ENCODE results near the gene NACC1.

DNA sequence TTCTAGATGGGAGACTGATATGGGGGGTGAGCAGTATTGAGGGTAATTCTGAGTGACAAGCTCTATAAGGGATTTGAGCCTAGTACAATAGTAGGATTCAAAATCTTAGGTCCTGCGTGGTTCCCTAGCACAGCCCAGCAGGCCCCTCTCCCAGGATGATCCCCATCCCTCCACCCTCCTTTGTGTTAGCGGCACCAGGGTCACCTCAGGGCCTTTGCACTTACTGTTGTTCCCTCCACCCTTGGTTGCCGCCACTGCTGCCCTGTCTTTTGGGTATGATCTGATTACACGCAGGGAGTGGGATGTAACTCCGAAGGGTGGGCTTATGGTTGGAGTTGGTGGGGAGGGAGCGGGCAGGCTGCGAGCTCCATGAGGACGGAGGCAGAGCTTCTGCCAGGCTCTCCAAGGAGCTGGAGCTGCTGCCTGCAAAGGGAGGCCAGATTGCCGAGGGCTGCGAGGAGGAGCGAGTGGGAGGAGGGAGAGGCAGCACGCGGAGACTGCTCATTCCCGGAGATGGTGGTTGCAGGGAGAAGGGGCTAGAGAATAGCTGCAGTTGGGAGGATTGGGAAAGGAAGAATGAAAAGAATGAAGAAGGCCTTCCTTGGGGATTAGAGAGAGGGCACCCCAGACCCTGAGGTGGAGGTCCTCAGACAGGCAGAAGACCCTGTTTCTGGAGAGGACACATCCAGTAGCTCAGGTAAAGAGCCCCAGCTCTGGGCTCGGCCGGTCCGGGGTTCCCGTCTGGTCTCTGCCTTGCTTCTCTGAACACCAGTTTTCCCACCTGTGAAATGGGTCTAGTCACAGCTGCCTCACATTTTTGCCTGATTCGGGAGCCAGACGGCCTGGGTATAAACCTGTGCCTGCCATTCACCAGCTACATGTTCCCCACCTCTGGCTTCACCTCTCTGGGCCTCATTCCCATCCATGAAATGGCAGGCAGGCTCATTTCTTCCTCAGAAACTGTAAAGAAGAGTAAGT lies 5.2 kb downstream of the NACC1 start:
- TF ChIP-seq MAZ (IDR thresholded peaks at IDR 0.05; ENCODE audit: borderline replicate concordance, low read depth, low read length) (no peak), RNF2 (IDR thresholded peaks at IDR 0.05; ENCODE audit: borderline replicate concordance, low read depth) (no peak), POLR2AphosphoS2 (conservative IDR thresholded peaks at IDR 0.05; ENCODE audit: low read length) (no peak), USF2 (IDR thresholded peaks at IDR 0.05) (no peak), CTCF (IDR thresholded peaks at IDR 0.05) (no peak), POLR2A (IDR thresholded peaks at IDR 0.05; ENCODE audit: low read length) (no peak), RFX5 (IDR thresholded peaks at IDR 0.05) (no peak), HDAC2 (IDR thresholded peaks at IDR 0.05) (no peak), JUN (IDR thresholded peaks at IDR 0.05) (no peak), MYC (IDR thresholded peaks at IDR 0.05; ENCODE audit: borderline replicate concordance, low read length) (no peak)
- TF ChIP-seq, protein P1, sequence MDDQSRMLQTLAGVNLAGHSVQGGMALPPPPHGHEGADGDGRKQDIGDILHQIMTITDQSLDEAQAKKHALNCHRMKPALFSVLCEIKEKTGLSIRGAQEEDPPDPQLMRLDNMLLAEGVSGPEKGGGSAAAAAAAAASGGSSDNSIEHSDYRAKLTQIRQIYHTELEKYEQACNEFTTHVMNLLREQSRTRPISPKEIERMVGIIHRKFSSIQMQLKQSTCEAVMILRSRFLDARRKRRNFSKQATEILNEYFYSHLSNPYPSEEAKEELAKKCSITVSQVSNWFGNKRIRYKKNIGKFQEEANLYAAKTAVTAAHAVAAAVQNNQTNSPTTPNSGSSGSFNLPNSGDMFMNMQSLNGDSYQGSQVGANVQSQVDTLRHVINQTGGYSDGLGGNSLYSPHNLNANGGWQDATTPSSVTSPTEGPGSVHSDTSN (IDR thresholded peaks at IDR 0.05), result no peak
